ENCODE measurements around the gene FAM8A1. TPM values are rescaled to one million over a fixed set of nuclear protein-coding genes. Genes with fewer than 3 reads are reported as not detected.

Gene FAM8A1, protein sequence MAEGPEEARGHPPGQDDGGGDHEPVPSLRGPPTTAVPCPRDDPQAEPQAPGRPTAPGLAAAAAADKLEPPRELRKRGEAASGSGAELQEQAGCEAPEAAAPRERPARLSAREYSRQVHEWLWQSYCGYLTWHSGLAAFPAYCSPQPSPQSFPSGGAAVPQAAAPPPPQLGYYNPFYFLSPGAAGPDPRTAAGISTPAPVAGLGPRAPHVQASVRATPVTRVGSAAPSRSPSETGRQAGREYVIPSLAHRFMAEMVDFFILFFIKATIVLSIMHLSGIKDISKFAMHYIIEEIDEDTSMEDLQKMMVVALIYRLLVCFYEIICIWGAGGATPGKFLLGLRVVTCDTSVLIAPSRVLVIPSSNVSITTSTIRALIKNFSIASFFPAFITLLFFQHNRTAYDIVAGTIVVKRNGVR
- total RNA-seq = 12.9 and 15.6 TPM in 2 replicates

GRCh38 chr6:17599877-17600526 lies at the start of gene FAM8A1:
FAM8A1 (plus strand) TSS chr6:17600302; CDS start chr6:17600410, 108 bp downstream.

Small RNA genes lying within 50 kb of the gene (small RNA-seq; reads per million reads assigned to genes)
- gene RNU6-190P (ENCODE audit: low replicate concordance) (not detected), gene SUMO2P13 (ENCODE audit: low replicate concordance) (not detected)

Other genes starting within 250 kb of the FAM8A1 start
- gene CAP2, start 206.7 kb upstream of the FAM8A1 start, total RNA-seq = 23.6 and 35.4 TPM in 2 replicates
- gene NUP153, start 106.6 kb downstream of the FAM8A1 start, total RNA-seq = 21.2 and 64.4 TPM in 2 replicates

Data from placental pericyte (primary cell).